Lower leg skin (tissue), 4 donors: Measurements from ENCODE around the gene FAM32A. TPM values are rescaled to one million over a fixed set of nuclear protein-coding genes. Genes with fewer than 3 reads are reported as not detected.

Experiments
- DNase-seq, 2 donors: peaks; one replicate each; pipeline ENCODE4 v3.0.0-alpha.2; 2019; ENCODE audit warnings: low spot score in 2 of 2
- H3K4me3 ChIP-seq: fragments of 200-600 bp; sonication (generic); 2 replicates; pipeline ENCODE4 v1.5.1; 2017; ENCODE audit warnings: mild to moderate bottlenecking, low read depth; ENCODE audit not compliant: poor library complexity, severe bottlenecking
- POLR2A ChIP-seq, 2 donors: fragments of 450-650 bp; IDR thresholded peaks; one replicate each; pipeline ENCODE4 v1.6.1; 2016 to 2017; ENCODE audit warnings: antibody characterized with exemption in 2 of 2, mild to moderate bottlenecking in 1 of 2, moderate library complexity in 1 of 2
- WGBS, 2 donors: methylation state at CpG; one replicate each; pipeline ENCODE4 v1.1.5; 2018; 5-methylcytosine and 5-hydroxymethylcytosine counted together
- intact Hi-C: fragments of 100-400 bp; cut with DNase I; formaldehyde crosslinking; loops from one replicate; pipeline ENCODE4 v1.15.0; 2023; ENCODE audit warnings: low total_unique reads
- total RNA-seq, 4 donors: library from RNA; depleted of rRNA; stranded (reverse); fragments of >200 nt; gene quantifications; one replicate each; pipeline ENCODE4 v1.1.0, GENCODE V29; 2016
- TF ChIP-seq, protein P1 (sequence below), 3 donors: fragments of 450-650 bp; IDR thresholded peaks; one replicate each; pipeline ENCODE4 v1.5.1; 2016; ENCODE audit warnings: antibody characterized with exemption in 3 of 3, mild to moderate bottlenecking in 3 of 3, moderate library complexity in 2 of 3

FAM32A gene
- total RNA-seq, 4 donors from 2014 or later, result 95.3 to 114 (median 105) TPM

- 85 to 96% methylated on average over 4 to 5 of the region's 5 CpGs for WGBS, 2 donors
- no peak for TF ChIP-seq POLR2A (IDR thresholded peaks at IDR 0.05)
- TF ChIP-seq, protein P1, sequence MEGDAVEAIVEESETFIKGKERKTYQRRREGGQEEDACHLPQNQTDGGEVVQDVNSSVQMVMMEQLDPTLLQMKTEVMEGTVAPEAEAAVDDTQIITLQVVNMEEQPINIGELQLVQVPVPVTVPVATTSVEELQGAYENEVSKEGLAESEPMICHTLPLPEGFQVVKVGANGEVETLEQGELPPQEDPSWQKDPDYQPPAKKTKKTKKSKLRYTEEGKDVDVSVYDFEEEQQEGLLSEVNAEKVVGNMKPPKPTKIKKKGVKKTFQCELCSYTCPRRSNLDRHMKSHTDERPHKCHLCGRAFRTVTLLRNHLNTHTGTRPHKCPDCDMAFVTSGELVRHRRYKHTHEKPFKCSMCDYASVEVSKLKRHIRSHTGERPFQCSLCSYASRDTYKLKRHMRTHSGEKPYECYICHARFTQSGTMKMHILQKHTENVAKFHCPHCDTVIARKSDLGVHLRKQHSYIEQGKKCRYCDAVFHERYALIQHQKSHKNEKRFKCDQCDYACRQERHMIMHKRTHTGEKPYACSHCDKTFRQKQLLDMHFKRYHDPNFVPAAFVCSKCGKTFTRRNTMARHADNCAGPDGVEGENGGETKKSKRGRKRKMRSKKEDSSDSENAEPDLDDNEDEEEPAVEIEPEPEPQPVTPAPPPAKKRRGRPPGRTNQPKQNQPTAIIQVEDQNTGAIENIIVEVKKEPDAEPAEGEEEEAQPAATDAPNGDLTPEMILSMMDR (IDR thresholded peaks at IDR 0.05), result no peak
- no peak overlapping the region for H3K4me3 ChIP-seq
- intact Hi-C loops, result no loop called here
- no peak for DNase-seq
Measured at GRCh38 chr19:16204005-16204294, 18.7 kb downstream of the FAM32A start.

DNA sequence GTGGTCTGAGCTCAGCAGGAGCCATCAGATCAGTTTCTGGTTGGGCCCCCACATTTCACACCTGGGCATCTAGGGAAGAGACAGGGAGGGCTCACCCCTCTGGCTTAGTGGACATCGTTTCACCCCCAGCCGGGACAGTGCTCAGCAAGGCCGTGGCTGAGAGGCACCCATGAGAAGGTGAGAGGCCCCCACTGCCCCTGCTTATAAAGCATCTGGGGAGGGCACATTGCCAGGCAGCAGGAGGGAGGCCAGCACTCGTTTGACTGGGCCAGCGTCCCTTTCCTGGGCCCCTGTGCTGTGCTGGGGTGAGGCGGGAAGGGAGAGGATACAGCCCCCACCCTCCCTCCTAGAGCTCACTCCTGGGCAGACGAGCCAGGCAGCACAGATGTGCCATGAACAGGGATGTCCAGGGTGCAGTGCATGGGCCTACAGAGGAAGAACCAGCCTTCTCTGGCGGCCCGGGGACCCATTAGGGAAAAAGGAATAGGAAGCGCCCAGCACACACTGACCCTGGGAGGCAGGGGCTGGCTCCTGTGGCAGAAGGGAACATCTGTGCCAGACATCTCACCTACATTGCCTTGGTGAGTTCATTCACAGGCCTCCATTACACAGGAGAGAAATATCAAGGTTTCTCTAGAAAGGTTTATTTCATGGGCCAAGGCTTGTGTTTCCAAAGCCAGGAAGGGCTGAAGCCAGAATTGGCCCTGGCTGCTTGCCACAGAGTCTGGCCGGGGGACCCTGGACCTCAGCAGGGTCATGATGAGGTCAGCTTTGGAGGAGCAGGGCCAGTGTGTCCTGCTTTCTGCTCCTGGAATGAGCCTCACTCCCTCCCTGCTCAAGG, 20.2 kb downstream of the FAM32A start:
- 75 to 76% methylated on average over 10 to 11 of the region's 11 CpGs for WGBS, 2 donors
- no peak for DNase-seq
- intact Hi-C loops, result no loop called here
- TF ChIP-seq, protein P1 (IDR thresholded peaks at IDR 0.05), result no peak
- no peak for TF ChIP-seq POLR2A (IDR thresholded peaks at IDR 0.05)
- H3K4me3 ChIP-seq, result no peak overlapping the region

DNA sequence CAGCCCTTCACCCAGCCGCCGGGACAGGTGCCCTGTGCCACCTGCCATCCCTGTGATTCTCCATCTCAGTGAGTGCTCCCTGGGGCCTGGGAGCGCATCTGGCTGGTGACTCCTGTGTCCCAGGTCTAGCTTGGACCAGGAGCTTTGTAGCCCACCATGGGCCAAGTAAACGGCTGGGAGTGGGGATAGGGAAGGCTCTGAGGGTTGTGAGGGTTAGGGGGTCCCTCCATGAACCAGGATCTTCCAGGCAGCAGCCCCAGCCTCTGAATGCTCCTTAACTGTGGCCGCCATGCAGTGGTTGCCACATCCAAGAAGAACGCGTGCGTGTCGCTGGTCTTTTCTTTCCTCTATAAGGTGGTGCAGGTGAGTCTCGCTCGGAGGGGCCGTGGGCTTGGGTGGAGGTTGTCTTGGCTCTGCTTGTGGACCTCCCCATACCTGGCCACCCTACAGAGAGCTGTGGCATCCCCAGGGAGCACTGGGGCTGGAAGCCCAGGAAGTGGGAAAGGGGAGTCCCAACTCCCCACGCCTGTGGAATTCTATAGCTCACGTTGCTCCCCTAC, 20.9 kb downstream of the FAM32A start:
- no peak overlapping the region for H3K4me3 ChIP-seq
- no peak for TF ChIP-seq POLR2A (IDR thresholded peaks at IDR 0.05)
- TF ChIP-seq, protein P1 (IDR thresholded peaks at IDR 0.05), result no peak
- 86 to 93% methylated on average over 13 to 14 of the region's 14 CpGs for WGBS, 2 donors
- intact Hi-C loops, result no loop called here
- DNase-seq, result no peak

DNA sequence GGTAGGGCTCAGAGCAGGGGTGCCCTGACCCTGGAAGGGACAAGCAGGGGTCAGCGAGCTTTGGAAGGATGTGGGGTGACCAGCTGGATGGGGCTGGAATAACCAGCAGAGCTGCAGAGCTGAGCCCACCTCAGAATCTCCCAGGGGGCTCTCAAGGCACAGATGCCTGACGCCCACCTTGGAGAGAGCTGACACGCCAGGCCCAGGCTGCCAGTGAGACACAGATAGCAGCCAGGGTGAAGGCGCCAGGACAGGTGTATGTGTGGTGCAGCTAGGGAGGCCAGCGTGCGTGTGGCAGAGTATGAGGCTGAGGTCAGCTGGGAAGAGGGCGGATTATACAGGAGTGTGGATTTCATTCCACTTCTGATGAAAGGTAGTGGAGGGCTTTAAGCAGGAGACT, 21.4 kb downstream of the FAM32A start:
- intact Hi-C loops, result no loop called here
- TF ChIP-seq POLR2A (IDR thresholded peaks at IDR 0.05), result no peak
- TF ChIP-seq, protein P1 (IDR thresholded peaks at IDR 0.05), result no peak
- no peak overlapping the region for H3K4me3 ChIP-seq
- 92 to 97% methylated on average over 7 of the region's 7 CpGs for WGBS, 2 donors
- no peak for DNase-seq

- intact Hi-C loops, result no loop called here
- 89 to 96% methylated on average over 10 of the region's 10 CpGs for WGBS, 2 donors
- TF ChIP-seq, protein P1 (IDR thresholded peaks at IDR 0.05), result no peak
- no peak for TF ChIP-seq POLR2A (IDR thresholded peaks at IDR 0.05)
- no peak overlapping the region for H3K4me3 ChIP-seq
- no peak for DNase-seq
Measured at GRCh38 chr19:16207063-16207462, 21.9 kb downstream of the FAM32A start.
